ENCODE measurements around the gene PODNL1. TPM values are rescaled to one million over a fixed set of nuclear protein-coding genes. Genes with fewer than 3 reads are reported as not detected.

PODNL1 gene
- polyA plus RNA-seq: 1.0 to 2.1 TPM (median 1.5 TPM) in 3 replicates
- 1.7 TPM for polyA plus RNA-seq (2011; ENCODE audit: low read depth)
- polyA plus RNA-seq (2011; cell fraction: cytosol; rRNA removed): 1.9 and 3.1 TPM in 2 replicates
- 3.1 and 4.3 TPM in 2 replicates for polyA plus RNA-seq (2011; cell fraction: nucleus; rRNA removed)
- polyA plus RNA-seq (2012; ENCODE audit: low replicate concordance): 2.2 and 3.9 TPM in 2 replicates
- polyA minus RNA-seq: 0.45 to 2.1 TPM (median 0.85 TPM) in 3 replicates
- 4.0 TPM for polyA minus RNA-seq (2011; cell fraction: cytosol; rRNA and poly(A)+ RNA removed)
- 1.5 and 2.0 TPM in 2 replicates for polyA minus RNA-seq (2011; cell fraction: nucleus; rRNA and poly(A)+ RNA removed)

- no peak for FAIRE-seq
- no peaks in the 10 kb centered on the region for H3K9me3 ChIP-seq (ENCODE audit: control insufficient read depth, low read depth, low read length)
- H4K20me1 ChIP-seq (ENCODE audit: control insufficient read depth, extremely low read depth, insufficient read depth, low read length): no peaks in the 10 kb centered on the region
- DNase-seq (ENCODE audit: low read depth, low spot score): no peak
- H3K4me3 ChIP-seq (ENCODE audit: control insufficient read depth in 2 of 3, extremely low read depth in 1 of 3, insufficient read depth in 2 of 3, low read depth in 1 of 3, low read length in 3 of 3): no peak within 1 kb of the TSS
- TF ChIP-seq EZH2 (IDR thresholded peaks at IDR 0.05; ENCODE audit: low read length): no peak
- TF ChIP-seq, protein P1, sequence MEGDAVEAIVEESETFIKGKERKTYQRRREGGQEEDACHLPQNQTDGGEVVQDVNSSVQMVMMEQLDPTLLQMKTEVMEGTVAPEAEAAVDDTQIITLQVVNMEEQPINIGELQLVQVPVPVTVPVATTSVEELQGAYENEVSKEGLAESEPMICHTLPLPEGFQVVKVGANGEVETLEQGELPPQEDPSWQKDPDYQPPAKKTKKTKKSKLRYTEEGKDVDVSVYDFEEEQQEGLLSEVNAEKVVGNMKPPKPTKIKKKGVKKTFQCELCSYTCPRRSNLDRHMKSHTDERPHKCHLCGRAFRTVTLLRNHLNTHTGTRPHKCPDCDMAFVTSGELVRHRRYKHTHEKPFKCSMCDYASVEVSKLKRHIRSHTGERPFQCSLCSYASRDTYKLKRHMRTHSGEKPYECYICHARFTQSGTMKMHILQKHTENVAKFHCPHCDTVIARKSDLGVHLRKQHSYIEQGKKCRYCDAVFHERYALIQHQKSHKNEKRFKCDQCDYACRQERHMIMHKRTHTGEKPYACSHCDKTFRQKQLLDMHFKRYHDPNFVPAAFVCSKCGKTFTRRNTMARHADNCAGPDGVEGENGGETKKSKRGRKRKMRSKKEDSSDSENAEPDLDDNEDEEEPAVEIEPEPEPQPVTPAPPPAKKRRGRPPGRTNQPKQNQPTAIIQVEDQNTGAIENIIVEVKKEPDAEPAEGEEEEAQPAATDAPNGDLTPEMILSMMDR (optimal IDR thresholded peaks at IDR 0.05 in 1 of 3, IDR thresholded peaks at IDR 0.05 in 1 of 3, conservative IDR thresholded peaks at IDR 0.05 in 1 of 3; ENCODE audit: extremely low read depth in 1 of 3, insufficient read depth in 2 of 3, low read length in 3 of 3): no peak
- H2AFZ ChIP-seq (ENCODE audit: control insufficient read depth, low read length): no peak within 1 kb of the TSS
- H3K27me3 ChIP-seq (ENCODE audit: control insufficient read depth, extremely low read depth, insufficient read depth, low read length): peaks cover 15% of the 10 kb centered on the region
- dilution Hi-C loops (cut with MboI; ENCODE audit: extremely low pct_ligation_motif_present, low sequenced_read_pairs): no loop called here
- H3K9me1 ChIP-seq (ENCODE audit: control insufficient read depth, extremely low read depth, insufficient read depth, low read length): no peaks in the 10 kb centered on the region
- H3K4me1 ChIP-seq (ENCODE audit: control insufficient read depth, extremely low read depth, insufficient read depth, low read length): no peaks in the 10 kb centered on the region
- H3K36me3 ChIP-seq (ENCODE audit: control insufficient read depth in 2 of 2, extremely low read depth in 1 of 2, insufficient read depth in 2 of 2, low read length in 2 of 2): no peaks in the 10 kb centered on the region
- no peaks in the 10 kb centered on the region for H3K79me2 ChIP-seq (ENCODE audit: control insufficient read depth, insufficient read depth, low read length)
- H3K4me2 ChIP-seq (ENCODE audit: control insufficient read depth, extremely low read depth, insufficient read depth, low read depth, low read length): no peak within 1 kb of the TSS
- H3K9ac ChIP-seq (ENCODE audit: control insufficient read depth, extremely low read depth, insufficient read depth, low read length): no peak within 1 kb of the TSS
- H3K27ac ChIP-seq (ENCODE audit: control insufficient read depth, insufficient read depth, low read length): no peak within 1 kb of the TSS
These were observed at the start of gene PODNL1 for GRCh38 chr19:13938301-13939064. TSS of gene PODNL1 (minus strand) at chr19:13938417. CDS start at chr19:13938181, 236 bp downstream.

- no peak for FAIRE-seq
- peaks cover 8% of the 10 kb centered on the region for H3K4me1 ChIP-seq (ENCODE audit: control insufficient read depth, extremely low read depth, insufficient read depth, low read length)
These were observed 49.1 kb upstream of the PODNL1 start for GRCh38 chr19:13987101-13987890.

More at GRCh38 chr19:13987101-13987890, 49.1 kb upstream of the PODNL1 start:
- no peaks in the 10 kb centered on the region for H3K9me1 ChIP-seq (ENCODE audit: control insufficient read depth, extremely low read depth, insufficient read depth, low read length)
- no peak overlapping the region for H2AFZ ChIP-seq (ENCODE audit: control insufficient read depth, low read length)
- H3K9ac ChIP-seq (ENCODE audit: control insufficient read depth, extremely low read depth, insufficient read depth, low read length): no peak overlapping the region
- H4K20me1 ChIP-seq (ENCODE audit: control insufficient read depth, extremely low read depth, insufficient read depth, low read length): no peaks in the 10 kb centered on the region
- no peaks in the 10 kb centered on the region for H3K9me3 ChIP-seq (ENCODE audit: control insufficient read depth, low read depth, low read length)
- no peaks in the 10 kb centered on the region for H3K27me3 ChIP-seq (ENCODE audit: control insufficient read depth, extremely low read depth, insufficient read depth, low read length)
- dilution Hi-C loops (cut with MboI; ENCODE audit: extremely low pct_ligation_motif_present, low sequenced_read_pairs): no loop called here
- no peak overlapping the region for H3K4me2 ChIP-seq (ENCODE audit: control insufficient read depth, extremely low read depth, insufficient read depth, low read depth, low read length)
- H3K36me3 ChIP-seq (ENCODE audit: control insufficient read depth in 2 of 2, extremely low read depth in 1 of 2, insufficient read depth in 2 of 2, low read length in 2 of 2): peaks cover 3 to 12% of the 10 kb centered on the region in 2 experiments
- DNase-seq (ENCODE audit: low read depth, low spot score): no peak
- TF ChIP-seq, protein P1 (optimal IDR thresholded peaks at IDR 0.05 in 1 of 3, IDR thresholded peaks at IDR 0.05 in 1 of 3, conservative IDR thresholded peaks at IDR 0.05 in 1 of 3; ENCODE audit: extremely low read depth in 1 of 3, insufficient read depth in 2 of 3, low read length in 3 of 3): no peak
- TF ChIP-seq EZH2 (IDR thresholded peaks at IDR 0.05; ENCODE audit: low read length): no peak
- H3K4me3 ChIP-seq (ENCODE audit: control insufficient read depth in 2 of 3, extremely low read depth in 1 of 3, insufficient read depth in 2 of 3, low read depth in 1 of 3, low read length in 3 of 3): no peak overlapping the region
- no peak overlapping the region for H3K27ac ChIP-seq (ENCODE audit: control insufficient read depth, insufficient read depth, low read length)
- no peaks in the 10 kb centered on the region for H3K79me2 ChIP-seq (ENCODE audit: control insufficient read depth, insufficient read depth, low read length)

Data from keratinocyte (primary cell).